KBM-7 (cell line): Measurements from ENCODE around the gene TRAF2.
"Not testable (repeated sequence)": the region's sequence is repeated elsewhere in the genome, so short reads cannot be mapped to it uniquely, and the experiment has no call there.

Experiments used
- DNase-seq: peaks from one replicate; pipeline ENCODE4 v3.0.0-alpha.2; 2015
- in situ Hi-C: fragments of 300-500 bp; cut with MboI; formaldehyde crosslinking; loops from 2 replicates; pipeline ENCODE4 v1.14.3; 2020; ENCODE audit warnings: low sequenced_read_pairs, low pct_unique_long_range_greater_than_20kb, mixed read lengths

Gene TRAF2

DNA sequence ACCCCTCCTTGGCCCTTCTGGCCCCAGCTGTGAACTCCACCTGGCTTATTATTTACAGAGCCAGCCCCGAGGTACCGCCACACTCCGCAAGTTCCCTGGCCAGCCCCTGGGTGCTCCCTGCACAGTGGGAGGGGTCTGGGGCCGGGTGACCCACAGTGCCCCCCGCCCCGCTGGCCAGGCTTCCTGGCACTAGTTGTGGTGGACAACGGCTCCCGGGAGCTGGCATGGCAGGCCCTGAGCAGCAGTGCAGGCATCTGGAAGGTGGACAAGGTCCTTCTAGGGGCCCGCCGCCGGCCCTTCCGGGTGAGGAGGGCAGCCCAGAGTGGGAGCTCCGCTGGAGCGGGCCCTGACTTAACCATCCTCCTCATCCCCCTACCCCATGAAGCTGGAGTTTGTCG is 30.2 kb upstream of the TRAF2 start:
- in situ Hi-C loops, result no loop called here
- DNase-seq, result no peak

DNA sequence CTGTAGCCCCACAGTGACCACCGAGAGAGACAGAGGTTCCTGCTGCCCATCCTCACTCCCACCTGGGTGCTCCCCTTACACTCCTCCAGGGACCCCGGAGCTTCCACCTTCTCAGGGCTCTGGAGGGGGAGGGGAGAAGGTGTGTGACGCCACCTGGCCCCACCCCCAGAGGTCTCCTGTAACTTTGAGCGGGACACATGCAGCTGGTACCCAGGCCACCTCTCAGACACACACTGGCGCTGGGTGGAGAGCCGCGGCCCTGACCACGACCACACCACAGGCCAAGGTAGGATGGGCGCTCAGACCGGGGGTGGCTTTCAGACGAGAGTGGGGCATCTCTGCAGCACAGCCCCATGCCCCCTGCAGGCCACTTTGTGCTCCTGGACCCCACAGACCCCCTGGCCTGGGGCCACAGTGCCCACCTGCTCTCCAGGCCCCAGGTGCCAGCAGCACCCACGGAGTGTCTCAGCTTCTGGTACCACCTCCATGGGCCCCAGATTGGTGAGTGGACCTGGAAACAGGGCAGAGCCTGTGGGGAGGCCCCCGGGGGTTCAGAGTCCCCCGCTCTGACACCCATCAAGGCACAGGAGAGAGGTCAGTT is 29.7 kb upstream of the TRAF2 start:
- DNase-seq, result no peak
- in situ Hi-C loops, result no loop called here

DNA sequence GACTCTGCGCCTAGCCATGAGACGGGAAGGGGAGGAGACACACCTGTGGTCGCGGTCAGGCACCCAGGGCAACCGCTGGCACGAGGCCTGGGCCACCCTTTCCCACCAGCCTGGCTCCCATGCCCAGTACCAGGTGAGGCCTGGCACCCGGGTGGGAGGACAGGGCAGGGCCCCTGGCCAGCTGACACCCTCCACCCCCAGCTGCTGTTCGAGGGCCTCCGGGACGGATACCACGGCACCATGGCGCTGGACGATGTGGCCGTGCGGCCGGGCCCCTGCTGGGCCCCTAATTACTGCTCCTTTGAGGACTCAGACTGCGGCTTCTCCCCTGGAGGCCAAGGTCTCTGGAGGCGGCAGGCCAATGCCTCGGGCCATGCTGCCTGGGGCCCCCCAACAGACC is 29.1 kb upstream of the TRAF2 start:
- in situ Hi-C loops, result no loop called here
- no peak for DNase-seq

DNA sequence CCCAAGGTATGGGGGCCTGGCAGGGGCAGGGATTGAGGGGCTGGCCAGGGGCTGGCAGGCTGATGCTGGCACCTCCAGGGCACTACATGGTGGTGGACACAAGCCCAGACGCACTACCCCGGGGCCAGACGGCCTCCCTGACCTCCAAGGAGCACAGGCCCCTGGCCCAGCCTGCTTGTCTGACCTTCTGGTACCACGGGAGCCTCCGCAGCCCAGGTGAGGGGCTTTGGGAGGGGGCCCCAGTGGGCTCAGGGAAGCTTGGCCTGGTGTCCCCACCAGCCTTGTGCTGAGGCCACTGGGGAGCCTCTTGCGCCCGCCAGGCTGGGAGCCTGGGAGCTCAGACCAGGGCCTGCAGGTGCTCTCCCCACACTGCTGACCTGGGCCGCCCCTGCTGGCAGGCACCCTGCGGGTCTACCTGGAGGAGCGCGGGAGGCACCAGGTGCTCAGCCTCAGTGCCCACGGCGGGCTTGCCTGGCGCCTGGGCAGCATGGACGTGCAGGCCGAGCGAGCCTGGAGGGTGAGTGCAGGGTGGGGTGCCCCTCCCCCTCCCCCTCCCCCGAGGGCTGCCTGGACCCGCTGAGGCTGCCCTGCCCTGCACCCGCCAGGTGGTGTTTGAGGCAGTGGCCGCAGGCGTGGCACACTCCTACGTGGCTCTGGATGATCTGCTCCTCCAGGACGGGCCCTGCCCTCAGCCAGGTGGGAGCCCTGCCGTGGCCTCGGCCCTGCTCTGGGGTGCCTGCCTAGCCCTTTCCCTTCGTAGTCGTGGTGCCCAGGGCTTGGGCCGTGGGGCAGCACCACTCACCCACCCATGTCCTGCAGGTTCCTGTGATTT is 28.5 kb upstream of the TRAF2 start:
- no peak for DNase-seq
- in situ Hi-C loops, result no loop called here

DNA sequence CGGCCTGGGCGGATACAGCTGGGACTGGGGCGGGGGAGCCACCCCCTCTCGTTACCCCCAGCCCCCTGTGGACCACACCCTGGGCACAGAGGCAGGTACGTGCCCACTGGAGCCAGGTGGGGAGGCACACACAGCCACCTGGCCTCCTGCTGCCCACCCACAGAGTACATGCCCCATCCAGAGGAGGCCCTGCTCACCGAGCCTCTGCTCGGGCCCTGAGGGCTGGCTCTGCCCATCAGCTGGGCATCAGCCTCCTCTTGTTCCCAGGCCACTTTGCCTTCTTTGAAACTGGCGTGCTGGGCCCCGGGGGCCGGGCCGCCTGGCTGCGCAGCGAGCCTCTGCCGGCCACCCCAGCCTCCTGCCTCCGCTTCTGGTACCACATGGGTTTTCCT is 27.9 kb upstream of the TRAF2 start:
- DNase-seq, result no peak
- in situ Hi-C loops, result no loop called here

DNA sequence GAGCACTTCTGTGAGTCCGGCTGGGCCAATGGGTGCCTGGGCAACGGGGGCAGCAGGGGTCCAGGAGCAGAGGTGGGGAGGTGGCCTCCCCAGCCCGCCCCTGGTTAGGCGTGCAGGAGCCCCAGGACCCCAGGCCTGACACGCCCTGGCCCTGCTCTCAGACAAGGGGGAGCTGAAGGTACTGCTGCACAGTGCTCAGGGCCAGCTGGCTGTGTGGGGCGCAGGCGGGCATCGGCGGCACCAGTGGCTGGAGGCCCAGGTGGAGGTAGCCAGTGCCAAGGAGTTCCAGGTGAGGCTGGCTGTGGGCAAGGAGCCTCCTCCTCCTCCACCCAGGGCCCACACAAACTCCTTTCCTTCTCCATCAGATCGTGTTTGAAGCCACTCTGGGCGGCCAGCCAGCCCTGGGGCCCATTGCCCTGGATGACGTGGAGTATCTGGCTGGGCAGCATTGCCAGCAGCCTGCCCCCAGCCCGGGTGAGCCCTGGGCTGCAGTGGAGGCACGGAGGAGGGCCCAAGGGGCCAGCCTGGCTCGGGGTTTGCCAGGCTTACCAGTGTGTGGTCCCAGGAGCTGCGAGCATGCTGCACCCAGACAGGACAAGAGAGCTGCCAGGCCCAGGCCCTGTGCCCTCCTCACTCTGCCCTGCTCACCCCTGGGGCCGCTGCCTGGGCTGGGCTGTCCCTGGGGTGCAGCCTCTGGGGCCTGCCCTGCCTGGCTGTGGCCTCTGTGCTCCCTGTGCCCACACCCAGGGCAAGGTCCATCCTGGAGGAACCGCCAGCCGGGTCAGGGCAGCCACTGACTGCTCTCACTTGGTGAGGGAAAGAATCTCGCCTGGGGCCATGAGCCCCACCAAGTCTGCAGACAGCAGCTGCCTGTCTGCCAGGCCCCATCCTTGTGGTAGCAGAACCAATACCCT is 27.2 kb upstream of the TRAF2 start:
- in situ Hi-C loops, result no loop called here
- DNase-seq, result no peak

DNA sequence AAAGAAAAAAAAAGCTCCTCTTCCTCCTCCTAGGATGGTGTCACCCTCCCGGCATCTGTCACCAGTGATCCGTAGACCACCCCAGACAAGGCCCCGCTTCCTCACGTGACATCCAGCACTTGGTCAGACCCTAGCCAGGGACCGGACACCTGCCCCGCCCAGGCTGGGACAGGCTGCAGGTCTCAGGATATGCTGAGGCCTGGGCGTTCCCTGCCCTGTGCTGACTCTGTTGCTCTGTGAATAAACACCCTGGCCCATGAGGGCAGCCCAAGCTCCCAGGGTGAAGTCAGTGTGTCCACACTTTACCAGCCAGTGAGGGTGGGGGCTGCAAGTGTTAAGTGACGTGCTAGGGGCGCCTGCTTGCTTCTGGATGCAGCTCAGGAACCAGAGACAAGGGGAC is 25.8 kb upstream of the TRAF2 start:
- in situ Hi-C loops, result no loop called here
- no peak for DNase-seq

DNA sequence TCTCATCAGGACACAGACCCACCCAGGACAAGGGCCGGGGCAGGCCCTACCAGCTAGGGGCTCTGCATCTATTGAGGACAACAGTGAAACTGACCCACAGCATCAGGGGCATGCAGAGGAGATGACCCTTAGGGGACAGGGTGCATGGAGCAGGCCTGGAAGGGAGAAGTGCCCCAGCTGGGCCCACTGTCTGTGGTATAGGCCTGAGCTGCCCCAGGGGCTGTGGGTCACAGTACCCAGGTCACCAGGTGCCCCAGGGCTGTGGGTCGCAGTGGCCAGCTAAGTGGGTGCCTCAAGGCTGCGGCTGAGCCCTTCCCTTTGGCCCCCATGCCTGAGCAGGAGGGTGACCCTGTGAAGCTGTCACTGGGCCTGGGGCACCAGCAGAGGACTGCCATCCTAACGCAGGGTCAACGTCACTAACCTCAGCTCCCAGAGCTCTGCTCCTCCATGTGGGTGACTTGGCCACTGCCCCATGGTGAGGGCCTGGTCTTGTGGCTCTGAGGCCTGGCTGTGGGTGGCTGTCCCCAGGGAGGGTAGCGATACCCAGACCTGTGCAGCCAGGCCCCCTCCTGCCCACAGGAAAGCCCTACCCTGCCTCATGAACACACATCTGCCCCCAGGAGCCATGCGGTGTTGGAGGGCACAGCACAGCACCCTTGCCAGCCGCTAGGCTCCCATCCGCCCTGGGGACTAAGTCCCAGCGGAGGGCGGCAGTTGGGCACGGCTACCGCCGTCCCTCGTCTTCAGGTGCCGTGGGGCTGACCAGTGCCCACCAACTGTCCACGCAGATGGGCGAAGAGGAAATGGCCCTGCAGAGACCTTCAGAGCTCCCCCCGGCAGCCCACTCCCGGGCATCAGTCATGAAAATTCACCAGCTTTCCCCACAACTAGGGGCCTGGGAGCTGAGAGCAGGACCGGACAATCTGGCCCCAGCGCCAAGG is 25.1 kb upstream of the TRAF2 start:
- in situ Hi-C loops, result no loop called here
- no peak for DNase-seq

DNA sequence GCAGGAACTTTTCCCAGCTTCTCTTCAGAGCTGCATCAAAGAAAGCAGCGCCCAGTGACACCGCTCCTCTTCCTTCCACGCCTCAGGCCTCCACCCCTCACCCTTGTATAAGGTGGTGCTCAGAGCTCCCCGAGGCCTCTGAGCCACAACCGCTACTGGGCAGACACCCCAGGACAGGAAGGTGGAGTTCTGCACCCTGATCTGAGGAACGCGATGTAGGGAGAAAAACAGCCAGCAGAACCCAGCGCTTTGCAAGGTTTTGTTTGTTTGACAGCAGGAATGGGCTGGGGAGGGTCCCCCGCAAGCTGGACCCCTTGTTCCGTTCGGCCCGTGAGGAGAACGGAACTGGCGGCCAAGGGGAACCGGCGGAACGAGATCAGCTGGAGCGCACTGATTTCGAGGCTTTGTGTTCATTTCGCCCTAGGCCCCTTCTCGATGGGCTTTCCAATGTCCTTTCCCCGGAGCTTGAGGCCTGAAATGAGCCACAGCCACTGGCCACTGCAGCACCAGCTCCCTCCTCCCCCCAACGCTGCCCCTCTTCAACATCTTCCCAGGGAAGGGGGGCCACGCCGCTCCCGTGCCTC is 24.4 kb upstream of the TRAF2 start:
- in situ Hi-C loops, result no loop called here
- no peak for DNase-seq

DNA sequence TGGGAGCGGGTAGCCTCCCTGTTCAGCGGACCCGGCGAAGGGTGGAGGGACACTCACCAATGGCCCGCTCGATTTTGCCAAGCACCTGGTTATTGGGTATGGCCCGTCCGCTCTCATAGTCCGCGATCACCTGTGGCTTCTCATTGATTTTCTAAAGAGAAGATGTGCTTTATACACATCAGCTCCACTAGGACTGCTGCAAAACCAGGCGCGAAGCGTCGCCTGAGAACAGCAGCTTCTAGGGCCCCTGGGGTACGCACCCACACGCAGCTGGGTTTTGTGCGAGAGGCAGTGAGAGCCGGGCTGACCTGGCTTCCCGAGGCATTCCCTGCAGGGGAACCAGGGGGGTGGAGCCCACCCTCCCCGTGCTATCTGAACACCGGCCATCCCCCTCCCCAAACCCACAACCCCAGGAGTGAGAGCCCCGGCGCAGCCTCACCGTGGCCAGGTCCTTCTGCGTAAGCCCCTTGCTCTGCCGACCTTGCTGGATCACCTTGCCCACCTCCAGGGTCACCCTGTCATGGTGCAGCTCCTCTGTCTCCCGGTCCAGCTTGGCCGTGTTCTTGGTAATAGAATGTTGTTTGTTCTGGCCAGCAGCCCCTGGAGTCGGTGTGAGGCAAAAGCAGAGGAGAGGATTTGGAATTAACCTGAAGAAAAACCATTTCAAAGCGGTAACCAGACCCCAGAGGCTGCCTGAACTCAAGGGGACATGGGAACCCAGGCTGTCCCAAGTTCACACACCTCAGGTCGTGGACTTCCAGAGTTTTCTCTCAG is 23.3 kb upstream of the TRAF2 start:
- in situ Hi-C loops, result no loop called here
- no peak for DNase-seq

DNA sequence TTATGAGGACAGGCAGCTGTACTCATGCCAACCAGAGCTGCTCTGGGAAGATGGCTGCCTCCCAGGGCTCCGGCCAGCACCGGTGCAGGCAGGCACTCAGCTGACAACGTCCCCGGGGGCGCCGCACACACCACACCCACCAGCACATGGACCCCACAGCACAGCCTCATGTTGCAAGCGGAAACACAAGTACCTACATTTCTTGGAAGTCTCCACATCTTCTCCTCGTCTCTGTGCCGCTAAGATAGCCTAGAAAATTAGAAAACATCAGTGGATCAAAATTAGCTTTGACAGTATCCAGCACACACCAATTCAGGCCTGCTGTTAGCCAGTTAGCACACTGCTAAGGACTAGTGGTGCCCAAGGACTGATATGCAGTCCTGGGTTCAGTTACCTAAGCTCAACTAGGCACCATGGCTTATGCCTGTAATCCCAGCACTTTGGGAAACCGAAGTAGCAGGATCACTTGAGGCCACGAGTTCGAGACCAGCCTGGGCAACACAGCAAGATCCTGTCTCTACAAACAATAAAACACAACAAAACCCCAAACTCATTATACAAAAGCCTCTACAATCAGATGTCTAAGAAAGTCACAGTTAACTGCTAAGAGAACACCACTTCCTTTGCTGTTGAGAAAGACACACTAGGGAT is 22.6 kb upstream of the TRAF2 start:
- DNase-seq, result no peak
- in situ Hi-C loops, result no loop called here

DNA sequence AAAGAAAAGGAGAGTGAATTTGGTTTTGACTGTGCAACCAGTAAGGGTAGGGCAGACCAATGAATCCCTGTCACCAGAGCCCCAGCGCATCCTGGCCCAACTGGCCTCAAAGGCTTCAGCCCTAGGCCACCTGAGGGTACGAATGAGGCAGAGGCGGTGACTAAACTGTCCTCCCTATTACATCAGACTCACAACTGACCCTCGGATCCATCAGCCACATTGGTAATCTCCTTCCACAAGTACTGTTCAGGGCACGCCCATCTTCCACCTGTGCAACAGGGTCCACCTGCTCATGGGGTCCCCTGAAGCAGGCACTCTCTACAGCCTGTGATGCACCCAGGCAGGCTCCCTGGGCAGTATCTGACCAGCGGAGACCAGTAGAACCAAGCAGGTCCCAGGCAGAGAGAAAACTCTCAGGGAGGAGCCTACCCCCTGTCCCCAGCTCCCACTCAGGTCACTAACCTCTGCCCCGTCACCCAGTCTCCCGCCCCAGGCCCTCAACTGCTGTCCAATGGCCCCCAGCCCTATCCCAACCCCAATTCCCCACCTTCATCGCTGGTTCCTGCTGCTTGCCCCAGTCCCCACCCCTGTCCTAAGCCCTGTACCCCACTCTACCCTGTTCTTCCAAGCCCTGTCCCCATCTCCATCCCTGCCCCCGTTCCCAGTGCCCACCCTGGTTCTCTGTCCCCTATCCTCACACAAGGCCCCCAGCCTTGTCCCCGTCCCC is 21.1 kb upstream of the TRAF2 start:
- in situ Hi-C loops, result no loop called here
- no peak for DNase-seq

DNA sequence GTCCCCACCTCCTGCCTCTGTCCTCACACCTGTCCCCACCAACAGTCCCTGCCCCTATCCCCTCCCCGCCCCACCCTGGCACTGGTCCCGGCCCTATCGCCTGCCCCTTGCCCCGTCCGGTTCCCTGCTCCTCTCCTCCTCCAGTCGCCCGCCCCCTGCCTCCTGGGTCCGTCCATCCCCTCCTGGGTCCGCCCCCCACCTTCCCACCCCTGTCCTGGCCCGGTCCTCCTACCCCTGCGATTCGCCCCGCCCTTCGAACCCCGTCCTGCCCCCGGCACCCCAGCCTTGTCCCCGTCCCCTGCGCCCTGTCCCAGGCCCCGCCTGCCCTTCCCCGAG is 20.6 kb upstream of the TRAF2 start:
- no peak for DNase-seq
- in situ Hi-C loops, result no loop called here

DNA sequence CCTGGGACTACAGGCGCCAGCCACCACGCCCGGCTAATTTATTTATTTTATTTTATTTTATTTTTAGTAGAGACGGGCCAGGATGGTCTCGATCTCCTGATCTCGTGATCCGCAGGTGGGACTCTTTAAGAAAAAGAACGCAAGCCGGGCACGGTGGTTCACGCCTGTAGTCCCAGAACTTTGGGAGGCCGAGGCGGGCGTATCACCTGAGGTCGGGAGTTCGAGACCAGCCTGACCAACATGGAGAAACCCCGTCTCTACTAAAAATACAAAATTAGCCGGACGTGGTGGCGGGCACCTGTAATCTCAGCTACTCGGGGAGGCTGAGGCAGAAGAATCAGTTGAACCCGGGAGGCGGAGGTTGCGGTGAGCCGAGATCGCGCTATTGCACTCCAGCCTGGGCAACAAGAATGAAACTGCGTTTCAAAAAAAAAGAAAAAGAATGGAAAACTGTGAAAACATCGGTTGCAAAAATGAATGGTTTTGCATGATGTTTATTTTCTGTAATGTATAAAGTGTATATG is 19.4 kb upstream of the TRAF2 start:
- in situ Hi-C loops, DNase-seq: not testable (repeated sequence)

DNA sequence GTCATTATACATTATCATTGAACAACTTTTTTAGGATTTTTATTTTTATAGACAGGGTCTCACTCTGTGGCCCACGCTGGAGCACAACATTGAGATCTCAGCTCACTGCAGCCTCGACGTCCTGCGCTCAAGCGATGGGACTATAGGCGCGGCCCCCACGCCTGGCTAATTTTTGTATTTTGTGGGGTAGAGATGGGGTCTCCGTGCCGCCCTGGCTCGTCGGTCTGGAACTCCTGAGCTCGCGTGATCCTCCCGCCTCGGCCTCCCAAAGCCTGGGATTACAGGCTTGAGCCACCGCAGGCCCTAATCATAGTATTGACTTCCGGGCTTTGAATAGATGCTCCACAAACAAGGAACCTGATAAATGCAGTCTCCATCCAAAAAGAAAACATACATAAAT is 18.8 kb upstream of the TRAF2 start:
- no peak for DNase-seq
- in situ Hi-C loops, result no loop called here

DNA sequence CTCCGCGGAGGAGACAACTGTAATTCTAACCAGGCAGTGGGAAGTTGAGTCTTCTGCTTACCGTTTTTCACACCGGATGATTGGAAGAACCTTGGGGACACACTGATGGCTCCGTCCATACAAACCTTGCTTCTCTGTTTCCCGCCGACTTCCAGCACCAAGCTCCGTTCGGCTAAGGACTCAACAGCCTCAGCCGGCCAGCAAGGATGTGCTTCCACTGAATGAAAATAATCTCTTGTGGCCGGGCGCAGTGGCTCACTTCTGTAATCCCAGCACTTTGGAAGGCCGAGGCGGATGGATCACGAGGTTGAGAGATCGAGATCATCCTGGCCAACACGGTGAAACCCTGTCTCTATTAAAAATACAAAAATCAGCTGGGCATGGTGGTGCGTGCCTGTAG is 18.4 kb upstream of the TRAF2 start:
- in situ Hi-C loops, result no loop called here
- no peak for DNase-seq

DNA sequence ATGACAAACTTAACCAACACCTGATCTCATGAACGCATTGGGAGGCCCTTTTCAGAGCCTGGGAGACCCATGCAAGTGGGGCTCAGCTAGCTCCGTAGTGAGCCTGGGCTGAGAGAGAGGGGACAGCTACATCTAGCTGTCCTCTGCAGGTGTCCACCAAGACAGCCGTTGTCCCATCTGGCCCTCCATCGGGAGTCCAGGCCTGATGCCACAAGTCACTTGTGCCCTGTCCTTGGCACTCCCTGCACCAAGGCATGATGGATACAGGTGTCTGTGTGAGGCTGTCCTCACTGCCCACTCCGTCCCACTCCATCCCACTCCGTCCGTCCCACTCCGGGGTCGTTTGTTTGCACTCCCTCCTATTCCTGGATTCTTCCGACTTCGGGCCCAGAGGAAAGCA is 17.7 kb upstream of the TRAF2 start:
- in situ Hi-C loops, result no loop called here
- no peak for DNase-seq
